BJ (cell line): ENCODE data around the gene SIDT1. TPM values are rescaled to one million over a fixed set of nuclear protein-coding genes. Genes with fewer than 3 reads are reported as not detected.

ENCODE experiments used
- CTCF ChIA-PET: fragments of 350-600 bp; formaldehyde crosslinking; extraction: SDS; loops from one replicate; lab custom pipeline; 2021; ENCODE audit warnings: antibody characterized with exemption, inconsistent platforms; lab: Yijun Ruan, JAX
- POLR2A ChIA-PET: fragments of 300-600 bp; sonication (Branson Sonifier 250); formaldehyde crosslinking; extraction: SDS; loops from one replicate; lab custom pipeline; 2021; ENCODE audit warnings: antibody characterized with exemption; lab: Charles Lee
- DNase-seq: peaks from one replicate; pipeline ENCODE4 v3.0.0-alpha.2; 2011; ENCODE audit warnings: low read depth
- H3K27me3 ChIP-seq: 2 replicates; pipeline ENCODE4 v1.6.0; 2011; ENCODE audit warnings: low read length; ENCODE audit not compliant: control insufficient read depth, insufficient read depth
- H3K36me3 ChIP-seq: 2 replicates; pipeline ENCODE4 v1.5.1; 2011; ENCODE audit warnings: low read length; ENCODE audit not compliant: control insufficient read depth, insufficient read depth
- H3K4me3 ChIP-seq: 2 replicates; pipeline ENCODE4 v1.5.1; 2011; ENCODE audit warnings: low read depth, mild to moderate bottlenecking, control low read depth, low read length
- polyA plus RNA-seq: library from polyadenylated mRNA; depleted of rRNA; stranded (reverse); fragments of >200 nt; gene quantifications from 2 replicates; pipeline ENCODE4 v1.2.3, GENCODE V29; 2011
- TF ChIP-seq, protein P1 (sequence below): IDR thresholded peaks from 2 replicates; pipeline ENCODE4 v1.5.1; 2011; ENCODE audit warnings: low read depth, mild to moderate bottlenecking, control low read depth, inconsistent platforms, low read length, moderate library complexity; ENCODE audit not compliant: insufficient read depth

Gene SIDT1
- polyA plus RNA-seq, 1 experiment = not detected

GRCh38 chr3:113532698-113533533 is 561 bp downstream of the SIDT1 start:
- no peaks in the 10 kb centered on the region for H3K36me3 ChIP-seq
- ChIA-PET CTCF (no interaction called here), POLR2A (no interaction called here)
- TF ChIP-seq, protein P1, sequence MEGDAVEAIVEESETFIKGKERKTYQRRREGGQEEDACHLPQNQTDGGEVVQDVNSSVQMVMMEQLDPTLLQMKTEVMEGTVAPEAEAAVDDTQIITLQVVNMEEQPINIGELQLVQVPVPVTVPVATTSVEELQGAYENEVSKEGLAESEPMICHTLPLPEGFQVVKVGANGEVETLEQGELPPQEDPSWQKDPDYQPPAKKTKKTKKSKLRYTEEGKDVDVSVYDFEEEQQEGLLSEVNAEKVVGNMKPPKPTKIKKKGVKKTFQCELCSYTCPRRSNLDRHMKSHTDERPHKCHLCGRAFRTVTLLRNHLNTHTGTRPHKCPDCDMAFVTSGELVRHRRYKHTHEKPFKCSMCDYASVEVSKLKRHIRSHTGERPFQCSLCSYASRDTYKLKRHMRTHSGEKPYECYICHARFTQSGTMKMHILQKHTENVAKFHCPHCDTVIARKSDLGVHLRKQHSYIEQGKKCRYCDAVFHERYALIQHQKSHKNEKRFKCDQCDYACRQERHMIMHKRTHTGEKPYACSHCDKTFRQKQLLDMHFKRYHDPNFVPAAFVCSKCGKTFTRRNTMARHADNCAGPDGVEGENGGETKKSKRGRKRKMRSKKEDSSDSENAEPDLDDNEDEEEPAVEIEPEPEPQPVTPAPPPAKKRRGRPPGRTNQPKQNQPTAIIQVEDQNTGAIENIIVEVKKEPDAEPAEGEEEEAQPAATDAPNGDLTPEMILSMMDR = 0 out of 2 replicates have a peak, but pooled peaks have one; percentile 1
- peaks cover 27% of the 10 kb centered on the region for H3K27me3 ChIP-seq
- no peak for DNase-seq
- peak overlapping the region; percentile 36 for H3K4me3 ChIP-seq

DNA sequence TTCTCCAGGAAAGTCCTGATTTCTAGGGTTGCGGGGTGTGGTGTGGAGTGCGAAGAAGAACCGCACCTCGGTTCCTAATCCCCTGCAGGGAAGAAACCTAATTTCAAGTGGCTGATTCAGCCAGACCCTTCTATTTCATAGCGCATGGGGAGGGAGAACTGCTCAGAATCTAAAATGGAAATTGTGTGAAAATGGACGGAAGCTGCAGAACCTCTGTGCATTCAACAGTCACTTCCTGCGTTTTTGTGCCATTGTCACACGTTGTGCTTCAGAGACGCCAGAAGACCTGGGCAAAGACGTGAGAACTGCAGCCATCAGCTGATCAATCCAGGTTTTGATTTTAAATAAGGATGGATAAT is 1.2 kb downstream of the SIDT1 start:
- ChIA-PET CTCF (no interaction called here), POLR2A (no interaction called here)
- TF ChIP-seq, protein P1 = no peak
- peaks cover 27% of the 10 kb centered on the region for H3K27me3 ChIP-seq
- no peak for DNase-seq
- no peak overlapping the region for H3K4me3 ChIP-seq
- no peaks in the 10 kb centered on the region for H3K36me3 ChIP-seq

DNA sequence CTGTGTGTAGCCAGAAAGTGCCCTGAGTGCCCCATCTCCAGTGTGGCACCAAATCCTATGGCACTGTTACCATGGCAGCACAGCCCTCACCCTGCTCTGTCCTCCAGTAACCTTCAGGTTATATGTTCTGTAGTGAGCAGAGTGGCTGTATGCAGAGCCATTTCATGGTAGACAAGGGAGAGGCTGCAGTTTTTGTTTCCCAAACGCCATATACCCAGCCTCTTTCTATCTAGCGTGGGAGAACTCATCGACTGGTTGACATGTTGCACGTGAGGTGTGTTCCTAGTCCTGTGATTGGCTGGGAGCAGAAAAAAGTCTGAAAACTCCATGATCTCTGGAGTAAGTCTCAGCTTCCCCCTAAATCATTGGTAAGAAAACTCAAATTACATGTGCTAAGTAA is 2.0 kb downstream of the SIDT1 start:
- peaks cover 27% of the 10 kb centered on the region for H3K27me3 ChIP-seq
- TF ChIP-seq, protein P1 = no peak
- H3K4me3 ChIP-seq = no peak overlapping the region
- ChIA-PET CTCF (no interaction called here), POLR2A (no interaction called here)
- H3K36me3 ChIP-seq = no peaks in the 10 kb centered on the region
- no peak for DNase-seq

DNA sequence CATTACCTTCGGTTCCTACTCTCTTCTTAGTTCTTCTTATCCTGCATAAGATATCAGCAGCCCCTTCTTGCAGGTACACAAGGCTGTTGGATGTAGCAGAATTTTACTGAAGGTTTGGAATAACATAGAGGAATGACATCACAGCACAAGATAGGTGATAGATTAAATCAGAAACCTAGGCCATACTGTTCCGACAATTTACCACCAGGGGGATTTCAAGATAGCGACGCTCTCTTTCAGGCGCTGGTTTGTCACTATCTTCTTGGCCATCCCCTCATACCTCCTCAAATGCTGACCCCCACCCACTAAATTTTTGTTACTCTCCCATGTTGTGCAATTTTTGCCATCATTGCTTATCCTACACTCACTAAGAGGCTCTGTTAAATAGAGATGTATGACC is 3.5 kb downstream of the SIDT1 start:
- H3K36me3 ChIP-seq = no peaks in the 10 kb centered on the region
- POLR2A ChIA-PET = no interaction called here
- CTCF ChIA-PET = no interaction called here
- H3K27me3 ChIP-seq = peaks cover 27% of the 10 kb centered on the region
- no peak for DNase-seq
- no peak overlapping the region for H3K4me3 ChIP-seq
- TF ChIP-seq, protein P1 = peak; percentile 19; the same call in 1 of the 2 replicates

- ChIA-PET POLR2A (no interaction called here), CTCF (interaction anchor here (0.7 kb wide), 1 partner anchor 41 kb away, joined by 3 read pairs; no protein-coding TSS in a partner anchor)
- Histone ChIP-seq H3K27me3 (peaks cover 23% of the 10 kb centered on the region), H3K36me3 (no peaks in the 10 kb centered on the region), H3K4me3 (no peak overlapping the region)
- TF ChIP-seq, protein P1 = no peak
- no peak for DNase-seq
Measured at GRCh38 chr3:113536627-113537101, 4.3 kb downstream of the SIDT1 start.
